Natural killer cell (primary cell): ENCODE measurements around the gene KCNB1. TPM values are rescaled to one million over a fixed set of nuclear protein-coding genes. Genes with fewer than 3 reads are reported as not detected.

Experiments
- ATAC-seq, 3 donors: fragments of 150-1000 bp in 2 of 3; fragments of 200-7000 bp in 1 of 3; cut with Tn5 transposase; 1 replicate in 1 of 3; 2 replicates in 2 of 3; pipeline ENCODE4 v1.10.0; 2021; ENCODE audit warnings: mild to moderate bottlenecking in 2 of 3, moderate library complexity in 2 of 3
- DNase-seq, 2 donors: peaks; one replicate each; pipeline versions ENCODE4 v3.0.0 to v3.0.0-alpha.2; 2013 to 2021; ENCODE audit warnings: mixed read lengths in 1 of 2
- H3K27ac ChIP-seq: one replicate; pipeline ENCODE4 v1.5.1; 2013; ENCODE audit warnings: mild to moderate bottlenecking, low read length
- H3K27me3 ChIP-seq: one replicate; pipeline ENCODE4 v1.6.1; 2013; ENCODE audit warnings: low read length; ENCODE audit not compliant: control insufficient read depth, insufficient read depth
- H3K36me3 ChIP-seq: one replicate; pipeline ENCODE4 v1.6.1; 2013; ENCODE audit warnings: low read length; ENCODE audit not compliant: control insufficient read depth, insufficient read depth
- H3K4me1 ChIP-seq: one replicate; pipeline ENCODE4 v1.6.1; 2013; ENCODE audit warnings: low read length; ENCODE audit not compliant: control insufficient read depth, insufficient read depth
- H3K4me3 ChIP-seq: one replicate; pipeline ENCODE4 v1.5.1; 2013; ENCODE audit warnings: low read length
- H3K9me3 ChIP-seq: one replicate; pipeline ENCODE4 v1.6.1; 2013; ENCODE audit warnings: low read length; ENCODE audit not compliant: control insufficient read depth, insufficient read depth
- H3K27ac Mint-ChIP-seq, 2 donors: one replicate each; pipeline ENCODE4 v1.8.0; 2022; ENCODE audit warnings: mild to moderate bottlenecking in 2 of 2, mixed read lengths in 2 of 2, moderate library complexity in 1 of 2
- H3K27me3 Mint-ChIP-seq, 2 donors: one replicate each; pipeline ENCODE4 v1.8.0; 2022; ENCODE audit warnings: low read depth in 2 of 2, mixed read lengths in 2 of 2
- H3K36me3 Mint-ChIP-seq: one replicate; pipeline ENCODE4 v1.8.0; 2022; ENCODE audit warnings: mixed read lengths
- H3K4me1 Mint-ChIP-seq, 2 donors: one replicate each; pipeline ENCODE4 v1.8.0; 2022; ENCODE audit warnings: mixed read lengths in 2 of 2
- H3K4me3 Mint-ChIP-seq: one replicate; pipeline ENCODE4 v1.8.0; 2022; ENCODE audit warnings: mild to moderate bottlenecking, moderate library complexity, mixed read lengths
- H3K9me3 Mint-ChIP-seq, 2 donors: one replicate each; pipeline ENCODE4 v1.8.0; 2022; ENCODE audit warnings: mixed read lengths in 2 of 2
- WGBS: methylation state at CpG from one replicate; pipeline ENCODE4 v1.1.7; 2013; ENCODE audit warnings: missing lambda C conversion rate; ENCODE audit not compliant: insufficient coverage; 5-methylcytosine and 5-hydroxymethylcytosine counted together
- intact Hi-C: fragments of 100-400 bp; cut with micrococcal nuclease; formaldehyde crosslinking; loops from one replicate; pipeline ENCODE4 v1.14.2; 2022
- total RNA-seq, 4 donors: library from RNA; stranded (reverse); fragments of 120-200 nt in 1 of 4; gene quantifications; one replicate each; pipeline versions ENCODE4 v1.2.3 to v1.2.4, GENCODE V29; 2013 to 2022
- TF ChIP-seq, protein P1 (sequence below): fragments of 200-600 bp; IDR thresholded peaks from one replicate; pipeline ENCODE4 v1.8.0; 2022; ENCODE audit warnings: antibody characterized with exemption

The KCNB1 gene
- total RNA-seq, 3 donors from 2014 or later (not counting 1 experiment from before 2014, with no cell fraction given) = 0.09 TPM; not detected in 2

DNA sequence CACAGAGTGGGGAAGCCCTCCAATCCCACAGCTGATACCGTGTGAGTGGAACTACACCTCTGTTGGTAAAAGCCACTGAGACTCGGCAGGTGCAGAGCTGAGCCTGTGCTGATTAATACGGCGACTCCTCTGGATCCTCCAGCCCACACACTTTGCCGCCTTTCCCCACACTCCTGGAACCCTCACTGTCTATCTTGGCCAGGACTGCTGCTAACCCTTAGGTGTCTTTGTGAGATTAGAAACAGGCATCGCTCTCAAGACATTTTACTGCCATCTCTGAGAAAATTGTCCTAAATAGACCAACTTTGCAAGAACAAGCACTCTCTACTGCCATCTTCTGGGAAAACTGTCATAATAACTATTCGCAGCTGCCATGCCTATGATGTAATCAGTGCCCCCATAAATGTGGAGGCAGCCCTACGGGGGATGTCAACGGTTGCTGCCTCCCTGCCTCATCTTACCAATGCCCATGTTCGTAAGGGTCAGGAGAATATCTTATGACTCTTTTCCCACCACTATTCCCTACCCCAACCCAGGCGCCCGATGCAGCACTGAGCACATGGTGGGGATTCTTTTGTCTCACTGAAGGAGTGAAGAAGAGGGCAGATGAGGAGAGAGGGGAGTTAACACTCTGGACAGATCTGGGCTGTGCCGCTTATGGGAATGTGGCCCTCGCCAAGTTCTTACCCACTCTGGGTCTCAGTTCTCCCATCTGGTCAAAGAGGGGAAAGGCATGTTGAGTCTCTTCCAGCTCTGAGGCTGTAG, 26.1 kb upstream of the KCNB1 start:
- ATAC-seq = peak in 1 of 3 donors; percentile 38
- H3K4me3 ChIP-seq = no peak overlapping the region
- Mint-ChIP-seq H3K4me1 (no peaks in the 10 kb centered on the region), H3K36me3 (no peaks in the 10 kb centered on the region), H3K4me3 (no peak overlapping the region), H3K9me3 (no peaks in the 10 kb centered on the region), H3K27ac (no peak overlapping the region), H3K27me3 (peaks cover 19 to 31% of the 10 kb centered on the region in 2 donors)
- no peaks in the 10 kb centered on the region for H3K9me3 ChIP-seq
- peak in 1 of 2 donors; percentile 54 for DNase-seq
- H3K27ac ChIP-seq = no peak overlapping the region
- 54% methylated on average over 12 of the region's 14 CpGs for WGBS
- no peaks in the 10 kb centered on the region for H3K27me3 ChIP-seq
- no peaks in the 10 kb centered on the region for H3K36me3 ChIP-seq
- intact Hi-C loops = no loop called here
- no peaks in the 10 kb centered on the region for H3K4me1 ChIP-seq
- TF ChIP-seq, protein P1, sequence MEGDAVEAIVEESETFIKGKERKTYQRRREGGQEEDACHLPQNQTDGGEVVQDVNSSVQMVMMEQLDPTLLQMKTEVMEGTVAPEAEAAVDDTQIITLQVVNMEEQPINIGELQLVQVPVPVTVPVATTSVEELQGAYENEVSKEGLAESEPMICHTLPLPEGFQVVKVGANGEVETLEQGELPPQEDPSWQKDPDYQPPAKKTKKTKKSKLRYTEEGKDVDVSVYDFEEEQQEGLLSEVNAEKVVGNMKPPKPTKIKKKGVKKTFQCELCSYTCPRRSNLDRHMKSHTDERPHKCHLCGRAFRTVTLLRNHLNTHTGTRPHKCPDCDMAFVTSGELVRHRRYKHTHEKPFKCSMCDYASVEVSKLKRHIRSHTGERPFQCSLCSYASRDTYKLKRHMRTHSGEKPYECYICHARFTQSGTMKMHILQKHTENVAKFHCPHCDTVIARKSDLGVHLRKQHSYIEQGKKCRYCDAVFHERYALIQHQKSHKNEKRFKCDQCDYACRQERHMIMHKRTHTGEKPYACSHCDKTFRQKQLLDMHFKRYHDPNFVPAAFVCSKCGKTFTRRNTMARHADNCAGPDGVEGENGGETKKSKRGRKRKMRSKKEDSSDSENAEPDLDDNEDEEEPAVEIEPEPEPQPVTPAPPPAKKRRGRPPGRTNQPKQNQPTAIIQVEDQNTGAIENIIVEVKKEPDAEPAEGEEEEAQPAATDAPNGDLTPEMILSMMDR = peak; percentile 17

DNA sequence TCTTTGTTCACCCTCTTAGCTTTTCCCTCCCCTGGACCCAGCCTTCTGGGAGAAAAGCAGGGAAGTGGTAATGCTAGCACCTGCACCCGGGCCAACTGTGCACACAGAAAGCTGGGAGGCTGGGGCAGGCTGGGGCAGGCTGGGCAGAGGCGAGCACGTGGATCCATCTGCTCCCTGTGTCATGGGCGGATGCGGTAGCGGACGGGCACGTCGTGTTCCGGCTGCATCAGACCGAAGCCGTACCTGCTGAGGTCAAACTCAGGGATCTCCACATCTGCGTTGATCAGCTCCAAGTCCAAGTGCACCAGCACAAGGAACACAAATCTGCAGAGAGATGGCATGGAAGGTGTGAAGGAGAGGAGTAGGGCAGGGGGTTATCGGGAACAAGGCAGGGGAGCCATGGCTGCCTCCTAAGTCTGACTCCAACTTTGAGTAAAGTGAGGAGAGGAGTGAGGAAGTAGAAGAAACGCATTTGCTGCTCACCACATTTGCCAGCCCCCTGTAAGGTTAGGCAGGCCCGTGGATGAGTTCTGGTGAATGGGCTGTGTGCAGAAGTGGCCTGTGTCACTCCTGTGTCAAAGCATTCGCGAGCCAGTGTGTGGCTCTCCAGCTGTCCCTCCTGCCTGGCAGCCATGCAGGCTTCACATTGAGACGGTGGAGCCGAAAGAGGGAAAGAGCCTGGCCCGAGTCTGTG, 25.4 kb upstream of the KCNB1 start:
- H3K9me3 ChIP-seq = no peaks in the 10 kb centered on the region
- 84% methylated on average over 21 of the region's 21 CpGs for WGBS
- peaks cover 21 to 36% of the 10 kb centered on the region in 2 donors for H3K27me3 Mint-ChIP-seq
- no peaks in the 10 kb centered on the region for H3K36me3 ChIP-seq
- no peak for DNase-seq
- no peaks in the 10 kb centered on the region for H3K4me1 Mint-ChIP-seq
- ATAC-seq = no peak
- H3K4me1 ChIP-seq = no peaks in the 10 kb centered on the region
- H3K4me3 ChIP-seq = no peak overlapping the region
- no peaks in the 10 kb centered on the region for H3K27me3 ChIP-seq
- intact Hi-C loops = no loop called here
- TF ChIP-seq, protein P1 = no peak
- no peaks in the 10 kb centered on the region for H3K9me3 Mint-ChIP-seq
- no peak overlapping the region for H3K4me3 Mint-ChIP-seq
- no peak overlapping the region for H3K27ac ChIP-seq
- H3K36me3 Mint-ChIP-seq = no peaks in the 10 kb centered on the region
- no peak overlapping the region for H3K27ac Mint-ChIP-seq

DNA sequence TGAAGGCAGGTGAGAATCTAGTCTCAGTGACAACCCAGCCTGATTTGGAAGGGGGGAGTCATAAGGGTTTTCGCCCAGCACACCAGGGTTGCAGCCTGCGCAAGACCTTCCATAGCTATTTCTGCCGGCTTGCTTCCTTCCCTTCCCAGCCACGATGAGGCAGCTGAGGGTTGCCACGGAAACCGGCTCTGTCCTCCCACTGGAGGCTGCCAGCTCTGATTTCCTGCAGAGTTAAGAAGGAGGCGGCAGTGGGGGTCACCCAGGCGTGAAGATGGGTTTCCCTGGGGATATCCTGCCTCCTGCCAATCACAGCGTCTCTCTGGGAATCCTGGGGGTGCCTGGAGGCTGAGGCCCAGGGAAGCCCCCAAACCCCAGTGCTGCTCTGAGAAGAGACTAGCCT, 23.1 kb upstream of the KCNB1 start:
- Mint-ChIP-seq H3K4me1 (no peaks in the 10 kb centered on the region), H3K4me3 (no peak overlapping the region), H3K27ac (no peak overlapping the region), H3K36me3 (no peaks in the 10 kb centered on the region), H3K9me3 (no peaks in the 10 kb centered on the region), H3K27me3 (peaks cover 17 to 36% of the 10 kb centered on the region in 2 donors)
- TF ChIP-seq, protein P1 = no peak
- ATAC-seq (no peak), DNase-seq (no peak)
- Histone ChIP-seq H3K9me3 (no peaks in the 10 kb centered on the region), H3K36me3 (no peaks in the 10 kb centered on the region), H3K4me1 (no peaks in the 10 kb centered on the region), H3K4me3 (no peak overlapping the region), H3K27ac (no peak overlapping the region), H3K27me3 (no peaks in the 10 kb centered on the region)
- 6% methylated on average over 9 of the region's 9 CpGs for WGBS
- intact Hi-C loops = no loop called here
